Hair follicle dermal papilla cell (primary cell): ENCODE results near the gene SETD3. TPM values are rescaled to one million over a fixed set of nuclear protein-coding genes. Genes with fewer than 3 reads are reported as not detected.

ENCODE experiments used
- small RNA-seq: library from RNA; depleted of rRNA; stranded (forward); fragments of <200 nt; gene quantifications from one replicate; pipeline ENCODE3, GENCODE V24; 2012
- total RNA-seq: library from RNA; depleted of rRNA; stranded (reverse); fragments of >200 nt; gene quantifications from 2 replicates; pipeline ENCODE4 v1.2.3, GENCODE V29; 2012

Gene SETD3
- total RNA-seq, result 55.3 and 69.8 TPM in 2 replicates

GRCh38 chr14:99479906-99480869 lies at the start of gene SETD3:
Gene SETD3, minus strand, starts transcription at chr14:99480859. Its CDS starts 15,054 bp downstream, at chr14:99465805.

GRCh38 chr14:99480917-99481744 lies 472 bp upstream of the SETD3 start, which contains the start of gene CCNK:
Gene CCNK, plus strand, starts transcription at chr14:99481409. Its CDS starts 11,269 bp downstream, at chr14:99492678.

Small RNA genes lying within 50 kb of the gene (small RNA-seq; reads per million reads assigned to genes)
- not detected for gene RNU6-91P

Other genes with a start within 250 kb of the SETD3 start
- 0.36 and 0.81 TPM in 2 replicates for gene BCL11B, start 208.7 kb downstream of the SETD3 start, total RNA-seq
- 32.8 and 33.8 TPM in 2 replicates for gene CCNK, start 550 bp upstream of the SETD3 start, total RNA-seq
- 2.9 and 4.7 TPM in 2 replicates for gene CCDC85C, start 123.3 kb upstream of the SETD3 start, total RNA-seq
- 17.9 and 35.0 TPM in 2 replicates for gene HHIPL1, start 164.3 kb upstream of the SETD3 start, total RNA-seq
- gene CYP46A1, start 203.4 kb upstream of the SETD3 start, total RNA-seq, result 0.36 and 2.1 TPM in 2 replicates